GM12874 (cell line): ENCODE data around the gene RBM20.

Experiments
- TF ChIP-seq, protein P1 (sequence below): IDR thresholded peaks from 2 replicates; pipeline ENCODE4 v1.5.1; 2011; ENCODE audit warnings: low read depth, mild to moderate bottlenecking, control low read depth, low read length, moderate library complexity; ENCODE audit not compliant: insufficient read depth

The RBM20 gene

DNA sequence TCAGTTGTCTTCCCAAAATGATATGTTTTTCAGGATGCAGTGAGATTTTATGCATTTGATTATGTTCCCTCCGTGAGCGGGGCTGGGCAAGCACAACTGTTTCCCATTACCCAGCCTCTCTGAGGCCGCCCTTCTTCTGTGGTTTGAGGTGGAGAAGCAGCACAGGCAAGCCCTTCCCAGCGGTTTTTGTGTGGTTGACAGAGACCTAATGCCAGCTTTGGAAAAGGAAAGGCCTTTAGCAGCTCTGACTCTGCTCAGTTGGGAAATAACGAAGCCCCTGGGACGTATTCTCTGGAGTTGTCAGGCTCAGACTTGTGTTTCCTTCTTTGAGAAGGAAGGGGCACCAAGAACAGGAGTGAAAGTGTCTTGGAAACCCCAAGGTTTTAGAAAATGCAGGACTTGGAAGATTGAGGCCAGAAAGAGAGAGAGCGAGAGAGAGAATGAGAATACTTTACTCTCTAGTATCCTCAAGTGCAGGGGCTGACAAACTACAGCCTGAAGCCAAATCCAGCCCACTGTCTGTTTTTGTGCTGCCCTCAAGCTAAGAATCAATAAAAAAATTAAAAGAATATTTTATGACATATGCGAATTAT, 207.0 kb downstream of the RBM20 start:
- TF ChIP-seq, protein P1, sequence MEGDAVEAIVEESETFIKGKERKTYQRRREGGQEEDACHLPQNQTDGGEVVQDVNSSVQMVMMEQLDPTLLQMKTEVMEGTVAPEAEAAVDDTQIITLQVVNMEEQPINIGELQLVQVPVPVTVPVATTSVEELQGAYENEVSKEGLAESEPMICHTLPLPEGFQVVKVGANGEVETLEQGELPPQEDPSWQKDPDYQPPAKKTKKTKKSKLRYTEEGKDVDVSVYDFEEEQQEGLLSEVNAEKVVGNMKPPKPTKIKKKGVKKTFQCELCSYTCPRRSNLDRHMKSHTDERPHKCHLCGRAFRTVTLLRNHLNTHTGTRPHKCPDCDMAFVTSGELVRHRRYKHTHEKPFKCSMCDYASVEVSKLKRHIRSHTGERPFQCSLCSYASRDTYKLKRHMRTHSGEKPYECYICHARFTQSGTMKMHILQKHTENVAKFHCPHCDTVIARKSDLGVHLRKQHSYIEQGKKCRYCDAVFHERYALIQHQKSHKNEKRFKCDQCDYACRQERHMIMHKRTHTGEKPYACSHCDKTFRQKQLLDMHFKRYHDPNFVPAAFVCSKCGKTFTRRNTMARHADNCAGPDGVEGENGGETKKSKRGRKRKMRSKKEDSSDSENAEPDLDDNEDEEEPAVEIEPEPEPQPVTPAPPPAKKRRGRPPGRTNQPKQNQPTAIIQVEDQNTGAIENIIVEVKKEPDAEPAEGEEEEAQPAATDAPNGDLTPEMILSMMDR = no peak

DNA sequence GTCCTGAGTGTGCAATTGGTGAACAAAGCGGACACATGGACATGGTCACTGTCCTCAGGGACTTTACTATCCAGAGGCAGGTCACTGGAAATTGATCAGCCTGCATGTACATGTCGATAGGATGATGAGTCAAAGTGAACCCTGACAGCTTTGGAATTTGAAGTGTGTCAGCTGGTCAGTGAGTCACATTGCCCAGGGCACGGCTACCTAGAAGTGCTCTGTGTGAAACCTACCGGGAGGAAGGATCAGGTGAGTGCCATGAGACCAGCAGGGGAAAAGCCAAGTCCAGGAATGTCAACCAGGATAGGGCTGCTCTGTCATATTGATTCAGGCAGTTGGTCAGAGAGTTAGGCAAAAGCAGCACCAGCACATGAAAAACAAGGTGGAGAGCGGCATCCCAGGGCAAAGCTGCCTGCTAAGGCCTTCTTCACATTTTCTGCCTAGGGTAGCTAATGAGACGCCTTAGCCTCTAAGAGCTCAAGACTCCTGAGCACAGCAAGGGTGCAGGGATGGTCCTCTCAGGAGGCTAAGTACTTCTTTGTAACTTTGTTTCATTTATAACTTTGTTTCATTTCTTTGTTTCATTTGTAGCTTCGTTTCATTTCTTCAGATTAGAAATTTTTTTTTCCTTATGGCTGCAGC, 208.2 kb downstream of the RBM20 start:
- TF ChIP-seq, protein P1 = no peak

DNA sequence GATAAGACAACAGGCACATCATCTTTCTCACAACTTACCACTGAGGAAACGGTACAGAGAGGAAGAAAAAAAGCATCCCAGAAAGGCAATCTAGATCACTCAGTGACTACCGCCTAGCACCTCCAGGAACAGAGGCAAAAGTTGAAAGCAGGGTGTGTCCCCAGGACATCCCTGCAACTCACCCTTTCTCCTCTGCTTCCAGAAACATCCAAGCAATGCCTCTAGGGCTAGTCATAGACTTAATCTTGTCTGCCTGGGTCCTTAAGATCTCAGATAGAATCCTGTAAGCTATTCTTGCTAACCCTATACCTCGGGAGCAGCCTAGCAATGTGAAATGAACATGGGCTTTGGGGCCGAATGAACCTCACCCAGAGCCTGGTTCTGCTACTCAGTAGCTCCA, 208.8 kb downstream of the RBM20 start:
- TF ChIP-seq, protein P1 = no peak

- TF ChIP-seq, protein P1 = no peak
These were observed 209.9 kb downstream of the RBM20 start for GRCh38 chr10:110853921-110854605.

DNA sequence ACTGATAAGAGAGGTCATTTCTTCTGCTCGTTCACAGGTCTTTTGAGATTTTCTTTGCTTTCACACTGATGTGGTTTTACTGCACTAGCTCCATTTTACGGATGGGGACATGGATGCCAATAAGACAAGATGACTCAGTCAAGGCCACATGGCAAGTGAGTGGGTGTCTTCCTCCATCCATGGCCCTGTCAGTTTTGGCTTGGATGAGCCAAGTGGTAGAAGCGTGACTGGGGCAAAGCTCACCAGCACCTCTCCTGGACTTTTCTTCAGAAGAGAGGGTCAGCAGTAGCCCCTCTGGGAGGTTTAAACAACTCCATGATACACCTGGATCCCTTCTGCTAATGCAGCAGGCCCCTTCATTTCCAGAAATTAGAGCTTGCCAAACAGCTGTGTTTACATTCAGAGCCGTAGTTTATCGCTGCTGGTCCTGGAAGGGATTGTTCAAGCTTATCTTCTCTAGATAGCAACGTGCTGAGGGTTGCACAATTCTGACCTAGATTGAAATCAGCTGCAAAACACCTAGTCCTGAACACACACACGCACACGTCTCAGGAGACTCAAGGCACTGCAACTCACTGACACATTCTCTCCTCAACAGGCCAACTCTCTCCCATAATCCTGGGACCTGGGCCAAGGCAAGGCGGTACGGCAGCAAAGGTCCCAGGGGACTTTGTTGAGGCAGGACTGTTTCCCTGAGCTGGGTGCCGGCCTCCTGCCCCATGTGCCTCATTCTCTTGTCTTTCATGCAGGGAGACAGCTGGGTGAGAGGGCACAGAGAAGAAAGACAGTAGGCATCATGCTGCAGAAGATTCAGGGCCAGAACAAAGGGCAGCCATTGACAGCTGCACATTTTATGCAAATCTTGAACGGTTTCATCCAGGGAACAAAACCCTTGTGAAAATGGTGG, 213.4 kb downstream of the RBM20 start:
- TF ChIP-seq, protein P1 = no peak

DNA sequence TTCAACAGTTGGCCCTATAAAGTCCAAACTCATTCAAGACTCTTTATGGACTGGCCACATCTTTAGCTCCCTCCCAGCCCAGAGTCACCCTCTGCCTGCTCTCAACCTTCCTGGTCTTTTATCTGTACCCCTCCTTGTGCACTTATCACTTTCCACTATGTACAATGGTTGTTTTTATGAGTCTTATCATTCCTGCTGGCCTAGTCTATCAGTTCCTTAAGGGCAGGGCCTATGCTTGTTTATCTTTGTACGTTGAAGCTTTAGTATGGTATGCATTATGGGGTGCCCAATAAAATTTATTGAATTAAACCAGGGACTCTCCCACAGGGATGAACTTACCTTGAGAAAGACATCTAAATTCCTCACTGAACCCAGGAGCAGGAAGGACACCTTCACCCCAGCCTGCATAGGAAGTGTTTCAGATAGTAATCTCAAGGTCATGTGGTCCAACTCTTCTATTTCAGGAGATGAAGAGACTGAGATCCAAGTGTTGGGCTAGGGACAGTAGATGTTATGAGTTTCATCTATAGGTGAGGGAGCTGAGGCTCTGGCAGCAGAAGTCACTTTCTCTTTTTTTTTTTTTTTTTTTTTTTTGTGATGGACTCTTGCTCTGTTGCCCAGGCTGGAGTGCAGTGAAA, 214.3 kb downstream of the RBM20 start:
- TF ChIP-seq, protein P1 = no peak
